Panc1 (cell line): Measurements from ENCODE around the gene CLDN22. TPM values are rescaled to one million over a fixed set of nuclear protein-coding genes. Genes with fewer than 3 reads are reported as not detected.

Source experiments
- ATAC-seq: fragments of 200-7000 bp; cut with Tn5 transposase; 2 replicates; pipeline ENCODE4 v1.9.1; 2020; ENCODE audit warnings: mild to moderate bottlenecking, moderate library complexity
- BruUV-seq: library from RNA; stranded (reverse); fragments of 400-500 nt; replicated peaks from 2 replicates; lab custom pipeline; 2021; lab: Mats Ljungman, UMichigan
- CTCF ChIA-PET: fragments of 300-600 bp; sonication (Branson Sonifier 250); formaldehyde crosslinking; loops from one replicate; lab custom pipeline; 2022; ENCODE audit warnings: antibody characterized with exemption; lab: Charles Lee
- POLR2A ChIA-PET: fragments of 300-600 bp; sonication (Branson Sonifier 250); formaldehyde crosslinking; loops from one replicate; lab custom pipeline; 2022; ENCODE audit warnings: antibody characterized with exemption; lab: Charles Lee
- DNase-seq: peaks from one replicate; pipeline ENCODE4 v3.0.0-alpha.2; 2010; ENCODE audit warnings: low read depth, low spot score
- H3K27ac ChIP-seq: 2 replicates; pipeline ENCODE4 v1.5.1; 2011; ENCODE audit warnings: mild to moderate bottlenecking, low read length, inconsistent platforms
- H3K27me3 ChIP-seq: fragments of 200-500 bp; sonication (Bioruptor generic); 2 replicates; pipeline ENCODE4 v1.6.0; 2014; ENCODE audit warnings: low read length, inconsistent platforms; ENCODE audit not compliant: control insufficient read depth, insufficient read depth
- H3K36me3 ChIP-seq: fragments of 200-500 bp; sonication (Bioruptor generic); 2 replicates; pipeline ENCODE4 v1.5.1; 2014; ENCODE audit warnings: inconsistent platforms, mild to moderate bottlenecking, low read length, moderate library complexity; ENCODE audit not compliant: control insufficient read depth, insufficient read depth
- H3K4me1 ChIP-seq: 2 replicates; pipeline ENCODE4 v1.5.1; 2011; ENCODE audit warnings: inconsistent platforms, mild to moderate bottlenecking, low read length, moderate library complexity; ENCODE audit not compliant: control insufficient read depth, insufficient read depth
- H3K4me3 ChIP-seq, 2 experiments: 2 replicates each; pipeline ENCODE4 v1.5.1; 2011 to 2012; ENCODE audit warnings: low read depth in 2 of 2, low read length in 2 of 2, mild to moderate bottlenecking in 2 of 2, inconsistent platforms in 1 of 2, moderate library complexity in 1 of 2
- H3K9me3 ChIP-seq: fragments of 200-500 bp; sonication (Bioruptor generic); 2 replicates; pipeline ENCODE4 v1.5.1; 2014; ENCODE audit warnings: low read depth, mild to moderate bottlenecking, inconsistent platforms, low read length, moderate library complexity; ENCODE audit not compliant: control insufficient read depth, insufficient read depth
- CTCF ChIP-seq: fragments of 450-650 bp; IDR thresholded peaks from 2 replicates; pipeline ENCODE4 v1.5.1; 2017; ENCODE audit warnings: mild to moderate bottlenecking
- POLR2AphosphoS5 ChIP-seq: IDR thresholded peaks from 2 replicates; pipeline ENCODE4 v1.6.1; 2012; ENCODE audit warnings: mild to moderate bottlenecking, low read depth, low read length, moderate library complexity
- REST ChIP-seq, 2 experiments: IDR thresholded peaks; 2 replicates each; pipeline ENCODE4 v1.6.1; 2011 to 2012; ENCODE audit warnings: low read depth in 2 of 2, control low read depth in 1 of 2, low read length in 1 of 2, mild to moderate bottlenecking in 1 of 2, moderate library complexity in 1 of 2; ENCODE audit not compliant: insufficient read depth in 1 of 2
- SIN3A ChIP-seq: IDR thresholded peaks from 2 replicates; pipeline ENCODE4 v1.6.1; 2012; ENCODE audit warnings: low read depth, mild to moderate bottlenecking, low read length, moderate library complexity, borderline replicate concordance; ENCODE audit not compliant: insufficient read depth
- TCF7L2 ChIP-seq: IDR thresholded peaks from 2 replicates; pipeline ENCODE4 v1.6.1; 2011; ENCODE audit warnings: mild to moderate bottlenecking, low read depth, low read length, inconsistent platforms
- in situ Hi-C: cut with HindIII; loops from 2 replicates; pipeline ENCODE4 v1.10.0; 2016; ENCODE audit warnings: low sequenced_read_pairs, low pct_unique_long_range_greater_than_20kb
- intact Hi-C: fragments of 100-400 bp; cut with micrococcal nuclease; formaldehyde crosslinking; loops from one replicate; pipeline ENCODE4 v1.10.0; 2022; ENCODE audit not compliant: unreplicated experiment
- total RNA-seq: library from RNA; stranded (reverse); gene quantifications from one replicate; pipeline ENCODE4 v1.2.1, GENCODE V29; 2021; ENCODE audit not compliant: unreplicated experiment

Gene CLDN22
- total RNA-seq, 1 experiment from 2014 or later = not detected

GRCh38 chr4:183287677-183288076 lies 32.4 kb downstream of the CLDN22 start:
- Histone ChIP-seq H3K27me3 (no peaks in the 10 kb centered on the region), H3K9me3 (no peaks in the 10 kb centered on the region), H3K4me3 (no peak overlapping the region), H3K36me3 (peaks cover 5% of the 10 kb centered on the region), H3K4me1 (no peaks in the 10 kb centered on the region), H3K27ac (no peak overlapping the region)
- DNase-seq = no peak
- intact Hi-C loops = no loop called here
- POLR2A ChIA-PET = no interaction called here
- TF ChIP-seq TCF7L2 = no peak
- TF ChIP-seq SIN3A = no peak
- TF ChIP-seq REST (IDR thresholded peaks at IDR 0.05; ENCODE audit: insufficient read depth in 1 of 2, low read depth in 2 of 2, low read length in 1 of 2) = no peak
- TF ChIP-seq POLR2AphosphoS5 = no peak
- no peak for TF ChIP-seq CTCF
- 0 out of 2 replicates have a peak, but pooled peaks have one; percentile 21 for ATAC-seq
- no TSS peak for BruUV-seq
- CTCF ChIA-PET = no interaction called here
- in situ Hi-C loops = no loop called here

- no peaks in the 10 kb centered on the region for H3K27me3 ChIP-seq
- ChIA-PET CTCF (no interaction called here), POLR2A (no interaction called here)
- no peak for DNase-seq
- no peak for TF ChIP-seq CTCF
- TF ChIP-seq SIN3A = no peak
- TF ChIP-seq TCF7L2 = no peak
- no peak for TF ChIP-seq POLR2AphosphoS5
- no peak for TF ChIP-seq REST (IDR thresholded peaks at IDR 0.05; ENCODE audit: insufficient read depth in 1 of 2, low read depth in 2 of 2, low read length in 1 of 2)
- intact Hi-C loops (no loop called here), in situ Hi-C loops (no loop called here)
- no peaks in the 10 kb centered on the region for H3K9me3 ChIP-seq
- H3K4me3 ChIP-seq = no peak overlapping the region
- peaks cover 8% of the 10 kb centered on the region for H3K36me3 ChIP-seq
- no TSS peak for BruUV-seq
- no peak for ATAC-seq
- no peaks in the 10 kb centered on the region for H3K4me1 ChIP-seq
- H3K27ac ChIP-seq = no peak overlapping the region
These were observed 32.8 kb downstream of the CLDN22 start for GRCh38 chr4:183287309-183287659.
